ENCODE measurements around the gene REPIN1. TPM values are rescaled to one million over a fixed set of nuclear protein-coding genes. Genes with fewer than 3 reads are reported as not detected.

Gene REPIN1
- total and polyA plus RNA-seq, 9 of the 15 experiments (the other 6 are each of a cell fraction or from before 2014, with no cell fraction given) = 8.1 to 283 (median 94.3) TPM

DNA sequence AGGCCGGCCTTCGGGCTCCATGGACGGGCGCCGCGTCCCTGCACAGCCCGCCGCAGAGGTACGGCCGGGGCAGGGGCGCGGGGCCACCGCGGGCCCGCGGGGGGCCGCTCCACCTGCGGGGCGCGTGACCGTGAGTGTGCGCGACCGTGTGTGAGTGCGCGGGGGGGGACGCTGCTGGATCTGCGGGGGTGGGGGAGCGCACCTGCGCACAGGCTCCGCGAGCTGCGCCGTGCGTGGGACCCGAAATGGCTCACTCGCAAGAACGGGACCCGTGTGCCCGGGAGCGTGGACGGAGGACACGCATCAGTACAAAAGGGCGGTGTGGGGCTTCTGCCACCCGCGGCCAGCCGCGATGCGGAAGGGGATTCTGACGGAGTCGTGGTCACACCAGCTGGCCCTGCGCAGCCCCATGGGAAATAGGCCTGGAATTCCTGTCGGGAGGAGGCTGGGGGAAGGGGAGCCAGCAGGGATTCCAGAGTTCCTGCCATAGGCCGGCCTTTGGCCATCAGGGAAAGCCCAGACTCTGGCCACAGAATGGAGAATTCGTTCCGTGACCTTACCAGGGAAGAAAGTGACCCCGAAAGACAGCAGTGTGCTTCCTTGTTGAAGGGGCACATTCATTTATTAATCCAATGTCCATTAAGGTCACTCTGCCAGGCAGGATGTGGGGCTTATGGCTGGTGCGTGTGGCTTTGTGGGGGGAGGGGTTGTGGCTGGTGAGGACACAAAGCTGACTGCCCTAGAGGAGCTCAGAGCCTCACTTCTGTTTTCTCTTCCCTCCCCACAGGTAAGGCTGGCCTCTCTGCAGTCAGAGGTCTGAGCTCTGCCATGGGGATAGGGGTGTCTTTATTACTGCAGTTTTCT is 494 bp downstream of the REPIN1 start (continued):
- TF ChIP-seq NCOR1 (IDR thresholded peaks at IDR 0.05) = no peak
- TF ChIP-seq KHSRP (IDR thresholded peaks at IDR 0.05) = no peak
- TF ChIP-seq KLF10 (CRISPR knock-in tag; IDR thresholded peaks at IDR 0.05) = no peak
- no peak for TF ChIP-seq LCOR (CRISPR knock-in tag; IDR thresholded peaks at IDR 0.05)
- peak; percentile 50 to 81; a peak in 3 of 4 replicates for TF ChIP-seq NONO (IDR thresholded peaks at IDR 0.05; ENCODE audit: low read depth in 2 of 2, low read length in 1 of 2)
- no peak for TF ChIP-seq FOXM1 (IDR thresholded peaks at IDR 0.05; ENCODE audit: low read depth)
- 0 out of 2 replicates have a peak, but pooled peaks have one; percentile 30 for TF ChIP-seq FOXM1 (CRISPR knock-in tag; IDR thresholded peaks at IDR 0.05; ENCODE audit: low read depth)
- TF ChIP-seq, protein P1, sequence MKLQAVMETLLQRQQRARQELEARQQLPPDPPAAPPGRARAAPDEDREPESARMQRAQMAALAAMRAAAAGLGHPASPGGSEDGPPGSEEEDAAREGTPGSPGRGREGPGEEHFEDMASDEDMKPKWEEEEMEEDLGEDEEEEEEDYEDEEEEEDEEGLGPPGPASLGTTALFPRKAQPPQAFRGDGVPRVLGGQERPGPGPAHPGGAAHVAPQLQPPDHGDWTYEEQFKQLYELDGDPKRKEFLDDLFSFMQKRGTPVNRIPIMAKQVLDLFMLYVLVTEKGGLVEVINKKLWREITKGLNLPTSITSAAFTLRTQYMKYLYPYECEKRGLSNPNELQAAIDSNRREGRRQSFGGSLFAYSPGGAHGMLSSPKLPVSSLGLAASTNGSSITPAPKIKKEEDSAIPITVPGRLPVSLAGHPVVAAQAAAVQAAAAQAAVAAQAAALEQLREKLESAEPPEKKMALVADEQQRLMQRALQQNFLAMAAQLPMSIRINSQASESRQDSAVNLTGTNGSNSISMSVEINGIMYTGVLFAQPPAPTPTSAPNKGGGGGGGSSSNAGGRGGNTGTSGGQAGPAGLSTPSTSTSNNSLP (IDR thresholded peaks at IDR 0.05; ENCODE audit: borderline replicate concordance, low read depth, low read length) = no peak
- TF ChIP-seq, protein P2, sequence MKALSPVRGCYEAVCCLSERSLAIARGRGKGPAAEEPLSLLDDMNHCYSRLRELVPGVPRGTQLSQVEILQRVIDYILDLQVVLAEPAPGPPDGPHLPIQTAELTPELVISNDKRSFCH (CRISPR knock-in tag; IDR thresholded peaks at IDR 0.05) = no peak
- TF ChIP-seq, protein P2 (tag; IDR thresholded peaks at IDR 0.05) = no peak
- TF ChIP-seq MCM5 (IDR thresholded peaks at IDR 0.05; ENCODE audit: low read depth) = no peak
- TF ChIP-seq TCF3 (CRISPR knock-in tag; IDR thresholded peaks at IDR 0.05) = no peak
- TF ChIP-seq NFYB (IDR thresholded peaks at IDR 0.05; ENCODE audit: extremely low read depth, insufficient read length) = no peak
- TF ChIP-seq RNF2 (IDR thresholded peaks at IDR 0.05) = no peak
- TF ChIP-seq STAT5A (IDR thresholded peaks at IDR 0.05; ENCODE audit: borderline replicate concordance, low read length) = no peak
- no peak for TF ChIP-seq ARNT (IDR thresholded peaks at IDR 0.05)
- TF ChIP-seq MAZ (CRISPR knock-in tag; conservative IDR thresholded peaks at IDR 0.05 in 1 of 2, IDR thresholded peaks at IDR 0.05 in 1 of 2) = peak; percentile 13 to 84; a peak in 2 of 4 replicates
- TF ChIP-seq ESRRA (IDR thresholded peaks at IDR 0.05; ENCODE audit: borderline replicate concordance, low read depth) = no peak
- no peak for TF ChIP-seq SRSF7 (optimal IDR thresholded peaks at IDR 0.05; ENCODE audit: low read depth, low read length)
- TF ChIP-seq PYGO2 (tag; IDR thresholded peaks at IDR 0.05) = no peak
- TF ChIP-seq ZNF224 (CRISPR knock-in tag; IDR thresholded peaks at IDR 0.05) = peak; percentile 84; the same call in 1 of the 2 replicates
- no peak for TF ChIP-seq RFX1 (IDR thresholded peaks at IDR 0.05)
- TF ChIP-seq ZNF324 (CRISPR knock-in tag; IDR thresholded peaks at IDR 0.05) = no peak
- TF ChIP-seq KAT8 (IDR thresholded peaks at IDR 0.05; ENCODE audit: low read depth) = no peak
- no peak for TF ChIP-seq ZNF184 (CRISPR knock-in tag; IDR thresholded peaks at IDR 0.05)
- no peak for TF ChIP-seq SMAD2 (IDR thresholded peaks at IDR 0.05; ENCODE audit: low read depth, low read length)
- TF ChIP-seq, protein P3, sequence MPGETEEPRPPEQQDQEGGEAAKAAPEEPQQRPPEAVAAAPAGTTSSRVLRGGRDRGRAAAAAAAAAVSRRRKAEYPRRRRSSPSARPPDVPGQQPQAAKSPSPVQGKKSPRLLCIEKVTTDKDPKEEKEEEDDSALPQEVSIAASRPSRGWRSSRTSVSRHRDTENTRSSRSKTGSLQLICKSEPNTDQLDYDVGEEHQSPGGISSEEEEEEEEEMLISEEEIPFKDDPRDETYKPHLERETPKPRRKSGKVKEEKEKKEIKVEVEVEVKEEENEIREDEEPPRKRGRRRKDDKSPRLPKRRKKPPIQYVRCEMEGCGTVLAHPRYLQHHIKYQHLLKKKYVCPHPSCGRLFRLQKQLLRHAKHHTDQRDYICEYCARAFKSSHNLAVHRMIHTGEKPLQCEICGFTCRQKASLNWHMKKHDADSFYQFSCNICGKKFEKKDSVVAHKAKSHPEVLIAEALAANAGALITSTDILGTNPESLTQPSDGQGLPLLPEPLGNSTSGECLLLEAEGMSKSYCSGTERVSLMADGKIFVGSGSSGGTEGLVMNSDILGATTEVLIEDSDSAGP (CRISPR knock-in tag; IDR thresholded peaks at IDR 0.05) = no peak
- no peak for TF ChIP-seq ZNF764 (CRISPR knock-in tag; IDR thresholded peaks at IDR 0.05; ENCODE audit: low read depth)

All from K562 (cell line).